Coronary artery (tissue), 2 donors: ENCODE measurements around the gene PRELID1.
A peak's percentile ranks its signal among the peaks of the same experiment; 100 is the strongest.

Experiments
- DNase-seq: peaks from one replicate; pipeline ENCODE4 v3.0.0-alpha.2; 2017; ENCODE audit warnings: low spot score
- H3K27ac ChIP-seq, 2 donors: fragments of 200-600 bp; sonication (generic); one replicate each; pipeline ENCODE4 v1.5.1; 2016 to 2019
- H3K4me3 ChIP-seq: fragments of 200-600 bp; sonication (generic); 2 replicates; pipeline ENCODE4 v1.5.1; 2016; ENCODE audit warnings: mild to moderate bottlenecking, moderate library complexity
- TF ChIP-seq, protein P1 (sequence below): fragments of 200-600 bp; sonication (generic); IDR thresholded peaks from one replicate; pipeline ENCODE4 v1.5.1; 2019; ENCODE audit warnings: antibody characterized with exemption

Gene PRELID1

DNA sequence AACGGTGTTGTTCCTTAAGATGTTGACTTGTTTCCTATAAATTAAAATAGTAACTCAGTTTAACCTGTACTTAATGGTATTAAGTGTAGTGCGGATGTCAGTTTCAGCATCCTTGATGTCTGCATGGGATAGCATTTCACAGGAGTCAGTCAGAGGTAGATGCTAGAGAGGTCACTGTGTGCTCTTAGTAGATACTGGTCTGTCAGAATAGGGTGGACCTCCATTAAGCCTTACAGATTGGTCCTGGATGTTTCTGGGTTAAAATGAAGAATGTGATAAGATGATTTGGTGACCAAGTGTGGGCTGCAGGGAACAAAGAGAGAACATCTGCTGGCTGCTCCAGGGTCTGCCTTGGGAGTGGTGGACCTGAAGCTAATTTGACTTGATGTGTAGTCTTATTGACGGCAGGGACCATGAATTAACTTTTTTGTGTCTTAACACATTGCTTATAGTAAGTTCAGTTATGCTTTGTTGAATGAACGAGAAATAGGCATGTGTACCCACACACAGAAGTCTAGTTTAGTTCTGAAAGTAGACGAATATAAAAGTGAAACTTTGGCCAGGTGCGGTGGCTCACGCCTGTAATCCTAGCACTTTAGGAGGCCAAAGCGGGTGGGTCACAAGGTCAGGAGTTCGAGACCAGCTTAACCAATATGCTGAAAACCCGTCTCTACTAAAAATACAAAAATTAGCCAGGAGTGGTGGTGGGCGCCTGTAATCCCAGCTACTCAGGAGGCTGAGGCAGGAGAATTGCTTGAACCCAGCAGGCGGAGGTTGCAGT lies 12.6 kb upstream of the PRELID1 start:
- Histone ChIP-seq H3K27ac (no peak overlapping the region), H3K4me3 (no peak overlapping the region)
- TF ChIP-seq, protein P1, sequence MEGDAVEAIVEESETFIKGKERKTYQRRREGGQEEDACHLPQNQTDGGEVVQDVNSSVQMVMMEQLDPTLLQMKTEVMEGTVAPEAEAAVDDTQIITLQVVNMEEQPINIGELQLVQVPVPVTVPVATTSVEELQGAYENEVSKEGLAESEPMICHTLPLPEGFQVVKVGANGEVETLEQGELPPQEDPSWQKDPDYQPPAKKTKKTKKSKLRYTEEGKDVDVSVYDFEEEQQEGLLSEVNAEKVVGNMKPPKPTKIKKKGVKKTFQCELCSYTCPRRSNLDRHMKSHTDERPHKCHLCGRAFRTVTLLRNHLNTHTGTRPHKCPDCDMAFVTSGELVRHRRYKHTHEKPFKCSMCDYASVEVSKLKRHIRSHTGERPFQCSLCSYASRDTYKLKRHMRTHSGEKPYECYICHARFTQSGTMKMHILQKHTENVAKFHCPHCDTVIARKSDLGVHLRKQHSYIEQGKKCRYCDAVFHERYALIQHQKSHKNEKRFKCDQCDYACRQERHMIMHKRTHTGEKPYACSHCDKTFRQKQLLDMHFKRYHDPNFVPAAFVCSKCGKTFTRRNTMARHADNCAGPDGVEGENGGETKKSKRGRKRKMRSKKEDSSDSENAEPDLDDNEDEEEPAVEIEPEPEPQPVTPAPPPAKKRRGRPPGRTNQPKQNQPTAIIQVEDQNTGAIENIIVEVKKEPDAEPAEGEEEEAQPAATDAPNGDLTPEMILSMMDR, result no peak
- DNase-seq, result no peak

DNA sequence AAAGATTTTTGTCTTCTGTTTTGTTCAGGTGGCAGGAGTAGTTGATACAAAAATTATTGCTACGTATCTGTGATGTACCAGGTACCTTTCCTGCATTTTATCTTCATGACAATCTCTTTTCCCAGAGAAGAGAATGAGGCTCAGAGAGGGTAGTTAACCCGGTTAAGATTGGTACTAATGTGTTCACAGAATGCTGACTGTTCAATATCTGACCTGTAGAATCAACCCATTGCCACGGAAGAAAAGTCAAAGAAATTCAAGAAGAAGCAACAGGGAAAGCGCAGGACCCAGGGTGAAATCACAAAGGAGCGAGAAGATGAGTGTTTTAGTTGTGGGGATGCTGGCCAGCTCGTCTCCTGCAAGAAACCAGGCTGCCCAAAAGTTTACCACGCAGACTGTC lies 11.9 kb upstream of the PRELID1 start:
- H3K4me3 ChIP-seq, result no peak overlapping the region
- no peak for DNase-seq
- TF ChIP-seq, protein P1, result no peak
- H3K27ac ChIP-seq, result no peak overlapping the region

DNA sequence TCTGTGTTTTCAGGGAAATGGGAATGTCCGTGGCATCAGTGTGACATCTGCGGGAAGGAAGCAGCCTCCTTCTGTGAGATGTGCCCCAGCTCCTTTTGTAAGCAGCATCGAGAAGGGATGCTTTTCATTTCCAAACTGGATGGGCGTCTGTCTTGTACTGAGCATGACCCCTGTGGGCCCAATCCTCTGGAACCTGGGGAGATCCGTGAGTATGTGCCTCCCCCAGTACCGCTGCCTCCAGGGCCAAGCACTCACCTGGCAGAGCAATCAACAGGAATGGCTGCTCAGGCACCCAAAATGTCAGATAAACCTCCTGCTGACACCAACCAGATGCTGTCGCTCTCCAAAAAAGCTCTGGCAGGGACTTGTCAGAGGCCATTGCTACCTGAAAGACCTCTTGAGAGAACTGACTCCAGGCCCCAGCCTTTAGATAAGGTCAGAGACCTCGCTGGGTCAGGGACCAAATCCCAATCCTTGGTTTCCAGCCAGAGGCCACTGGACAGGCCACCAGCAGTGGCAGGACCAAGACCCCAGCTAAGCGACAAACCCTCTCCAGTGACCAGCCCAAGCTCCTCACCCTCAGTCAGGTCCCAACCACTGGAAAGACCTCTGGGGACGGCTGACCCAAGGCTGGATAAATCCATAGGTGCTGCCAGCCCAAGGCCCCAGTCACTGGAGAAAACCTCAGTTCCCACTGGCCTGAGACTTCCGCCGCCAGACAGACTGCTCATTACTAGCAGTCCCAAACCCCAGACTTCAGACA lies 9.6 kb upstream of the PRELID1 start:
- TF ChIP-seq, protein P1, result no peak
- no peak overlapping the region for H3K27ac ChIP-seq
- DNase-seq, result no peak
- no peak overlapping the region for H3K4me3 ChIP-seq

DNA sequence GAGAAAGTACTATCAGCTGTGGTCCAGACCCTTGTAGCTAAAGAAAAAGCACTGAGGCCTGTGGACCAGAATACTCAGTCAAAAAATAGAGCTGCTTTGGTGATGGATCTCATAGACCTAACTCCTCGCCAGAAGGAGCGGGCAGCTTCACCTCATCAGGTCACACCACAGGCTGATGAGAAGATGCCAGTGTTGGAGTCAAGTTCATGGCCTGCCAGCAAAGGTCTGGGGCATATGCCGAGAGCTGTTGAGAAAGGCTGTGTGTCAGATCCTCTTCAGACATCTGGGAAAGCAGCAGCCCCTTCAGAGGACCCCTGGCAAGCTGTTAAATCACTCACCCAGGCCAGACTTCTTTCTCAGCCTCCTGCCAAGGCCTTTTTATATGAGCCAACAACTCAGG lies 9.0 kb upstream of the PRELID1 start:
- no peak overlapping the region for H3K4me3 ChIP-seq
- TF ChIP-seq, protein P1, result no peak
- H3K27ac ChIP-seq, result no peak overlapping the region
- no peak for DNase-seq

DNA sequence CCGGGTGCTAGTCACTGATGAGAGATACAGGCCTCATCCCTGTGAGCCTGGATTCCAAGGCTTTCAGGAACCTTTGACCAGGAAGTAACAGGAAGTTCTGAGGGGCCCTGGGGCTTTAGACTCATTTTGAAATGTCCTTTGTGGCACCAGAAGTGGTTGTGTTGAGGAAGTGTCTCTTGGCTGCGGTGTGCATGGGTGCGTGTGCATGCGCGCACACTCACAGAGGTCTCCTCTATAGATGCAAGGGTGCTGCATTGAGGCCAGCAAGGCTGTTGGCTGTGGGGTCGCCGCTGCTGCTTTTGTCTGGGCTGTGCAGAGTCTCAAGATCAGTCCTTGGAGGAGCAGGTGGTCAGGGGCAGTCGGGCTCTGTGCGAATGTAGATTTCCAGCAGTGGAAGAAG lies 7.7 kb upstream of the PRELID1 start:
- H3K27ac ChIP-seq, result no peak overlapping the region
- TF ChIP-seq, protein P1, result no peak
- no peak for DNase-seq
- H3K4me3 ChIP-seq, result no peak overlapping the region

DNA sequence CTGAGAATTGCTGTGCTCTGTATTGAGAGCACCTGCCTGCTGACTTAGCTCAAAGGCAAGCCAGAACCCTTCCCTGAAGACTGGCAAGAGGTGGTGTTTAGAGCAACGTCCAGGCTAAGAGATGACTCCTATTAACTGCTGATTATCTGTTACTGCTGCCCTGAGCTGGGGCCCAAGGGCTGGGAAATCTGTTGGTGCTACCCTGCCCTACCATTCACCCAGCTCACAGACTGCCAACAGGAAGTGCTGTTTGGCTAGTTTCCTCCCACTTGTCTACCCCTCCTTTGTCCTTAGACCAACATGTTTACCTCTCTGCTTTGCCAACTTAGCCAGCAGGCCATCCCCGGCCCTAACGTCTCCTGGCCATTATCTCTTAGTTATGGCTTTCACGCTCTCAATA lies 7.0 kb upstream of the PRELID1 start:
- no peak for DNase-seq
- no peak overlapping the region for H3K4me3 ChIP-seq
- H3K27ac ChIP-seq, result peak overlapping the region in 1 of 2 donors; percentile 37
- TF ChIP-seq, protein P1, result no peak

DNA sequence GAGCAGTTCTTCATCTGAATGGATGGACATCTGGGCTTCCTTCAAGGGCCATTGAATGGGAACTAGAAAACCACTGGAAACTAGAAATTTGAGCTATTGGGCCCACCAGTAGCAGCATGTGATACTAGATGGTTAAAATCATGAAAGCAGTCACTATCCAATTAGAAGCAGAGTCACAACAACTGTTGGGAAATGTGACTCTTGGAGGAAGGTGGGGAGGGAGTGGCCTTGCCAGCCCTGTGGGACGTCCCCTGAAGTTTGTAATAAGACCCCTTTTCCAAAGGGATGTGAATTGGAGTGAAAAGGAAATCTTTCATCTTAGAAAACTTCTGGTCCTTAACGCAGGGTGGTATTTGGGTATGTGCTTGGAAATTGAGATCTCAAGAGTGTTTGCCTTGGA lies 5.7 kb upstream of the PRELID1 start:
- DNase-seq, result no peak
- no peak overlapping the region for H3K27ac ChIP-seq
- H3K4me3 ChIP-seq, result no peak overlapping the region
- TF ChIP-seq, protein P1, result no peak
